HG03060 (cell line): ENCODE results near the gene CWC22.
"Not testable (repeated sequence)": the region's sequence is repeated elsewhere in the genome, so short reads cannot be mapped to it uniquely, and the experiment has no call there.

Experiments used
- ATAC-seq: cut with Tn5 transposase; IDR thresholded peaks from one replicate; pipeline ENCODE4 v1.9.1; 2021; ENCODE audit warnings: low read depth, moderate number of reproducible peaks; ENCODE audit not compliant: unreplicated experiment

Gene CWC22

DNA sequence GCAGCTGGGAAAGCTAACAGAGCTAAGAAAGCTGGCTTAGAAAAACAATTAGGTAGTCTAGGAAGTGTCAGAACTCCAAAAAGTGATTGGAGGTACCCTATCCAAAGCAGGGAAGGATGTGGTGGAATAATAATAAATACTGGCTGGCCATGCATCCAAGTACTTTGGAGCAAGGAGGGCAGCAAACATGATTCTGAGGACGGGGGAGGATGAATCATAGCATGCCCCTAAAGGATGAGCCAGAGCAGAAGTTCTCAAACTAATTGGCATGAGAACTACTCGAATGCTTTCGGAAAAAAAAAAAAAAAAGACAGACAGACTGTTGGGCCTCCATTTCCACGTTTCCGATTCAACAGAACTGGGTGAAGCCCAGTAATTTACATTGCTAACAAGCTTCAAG, 2.4 kb downstream of the CWC22 start:
- no peak for ATAC-seq

GRCh38 chr2:180003559-180003958, 3.5 kb downstream of the CWC22 start:
- ATAC-seq = no peak

DNA sequence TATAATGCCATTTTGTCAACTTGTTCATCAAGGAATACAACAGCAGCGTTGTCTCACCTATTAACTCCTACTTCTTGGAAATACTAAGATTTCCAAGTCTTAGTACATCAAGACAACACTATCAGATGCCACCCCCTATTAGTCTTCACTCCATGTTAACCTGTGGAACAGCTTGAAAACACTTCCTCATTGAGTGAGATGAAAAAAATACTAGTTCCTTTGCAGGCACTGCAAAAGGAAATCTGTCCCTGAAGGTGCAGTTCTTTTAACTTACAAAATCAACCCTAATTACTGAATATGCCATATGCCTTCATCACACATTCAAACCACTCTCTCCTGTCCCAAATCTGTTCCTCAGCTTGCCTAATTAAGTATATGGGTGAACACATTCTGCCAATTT, 4.0 kb downstream of the CWC22 start:
- no peak for ATAC-seq

GRCh38 chr2:180002198-180002770, 4.8 kb downstream of the CWC22 start:
- no peak for ATAC-seq

GRCh38 chr2:180001726-180002125, 5.4 kb downstream of the CWC22 start:
- ATAC-seq = no peak

DNA sequence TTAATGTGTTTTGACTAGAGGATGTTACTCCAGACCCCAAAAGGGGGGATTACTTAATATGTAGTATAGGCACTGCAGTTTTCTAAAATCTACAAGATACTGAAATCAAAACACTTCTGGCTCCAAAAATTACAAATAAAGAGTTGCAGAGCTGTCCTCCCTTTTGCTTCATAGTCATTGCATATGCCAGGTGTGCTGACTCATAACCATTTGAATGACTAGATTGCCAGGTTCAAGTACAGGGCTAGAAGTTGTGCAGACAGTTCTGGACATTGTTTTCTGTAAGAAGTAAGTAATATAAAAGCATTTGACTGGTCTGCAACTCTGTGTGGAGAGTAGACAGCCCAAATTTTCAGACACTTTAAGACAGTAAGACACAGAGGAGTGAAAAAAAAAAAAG, 6.7 kb downstream of the CWC22 start:
- no peak for ATAC-seq

DNA sequence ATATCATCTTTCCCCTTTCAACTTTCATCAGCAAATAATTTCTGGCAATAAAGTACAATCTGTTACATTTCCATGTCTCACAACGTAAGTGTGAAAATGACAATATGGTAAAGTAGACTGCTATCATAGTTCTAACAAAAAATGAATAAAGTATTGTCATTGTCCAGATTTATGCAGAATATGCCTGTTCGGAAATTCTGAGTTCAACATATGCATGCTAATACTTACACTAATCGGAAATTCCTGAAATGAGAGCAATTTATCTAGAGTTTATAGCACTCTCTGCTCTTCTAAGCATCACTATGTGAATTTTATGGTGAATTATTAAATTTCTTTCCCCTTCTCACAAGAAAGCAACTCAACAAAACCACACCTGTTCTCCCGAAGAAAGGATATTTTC, 8.1 kb downstream of the CWC22 start:
- no peak for ATAC-seq

GRCh38 chr2:179995741-179996515, 11.2 kb downstream of the CWC22 start:
- ATAC-seq = no peak

DNA sequence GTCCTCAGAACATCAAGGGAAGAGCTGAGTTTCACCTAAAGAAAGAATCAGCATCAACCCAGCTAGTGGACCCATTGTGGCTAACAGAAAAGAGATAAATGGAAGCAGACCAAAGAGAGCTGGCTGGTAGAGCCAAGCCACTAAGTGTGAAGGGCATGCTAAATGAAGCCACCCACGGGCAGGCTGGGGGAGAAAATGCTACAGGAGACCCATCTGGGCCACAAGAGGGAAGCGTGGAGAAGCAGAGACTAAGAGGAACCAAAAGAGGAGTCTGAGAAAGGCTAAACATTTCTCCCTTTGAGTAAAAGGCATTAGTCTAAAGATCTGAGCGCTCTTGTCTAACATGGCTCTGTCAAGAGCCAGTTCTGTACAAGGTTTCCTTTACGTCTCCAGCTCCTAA, 15.8 kb downstream of the CWC22 start:
- no peak for ATAC-seq

- ATAC-seq = no peak
Measured at GRCh38 chr2:179990676-179991317, 16.3 kb downstream of the CWC22 start.

DNA sequence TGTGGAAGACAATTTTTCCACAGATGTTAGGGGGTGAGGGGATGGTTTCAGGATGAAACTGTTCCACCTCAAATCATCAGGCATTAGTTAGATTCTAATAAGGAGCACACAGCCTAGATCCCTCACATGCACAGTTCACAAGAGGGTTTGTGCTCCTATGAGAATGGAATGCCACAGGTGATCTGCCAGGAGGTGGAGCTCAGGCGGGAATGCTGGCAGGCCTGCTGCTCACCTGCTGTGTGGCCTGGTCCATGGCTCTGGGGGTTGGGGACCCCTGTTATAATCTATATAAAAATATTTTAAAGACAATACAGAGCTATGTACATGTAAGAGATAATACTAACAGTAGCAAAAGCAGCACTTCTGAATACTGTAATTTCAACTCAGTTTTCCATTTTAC, 19.2 kb downstream of the CWC22 start:
- ATAC-seq = no peak

DNA sequence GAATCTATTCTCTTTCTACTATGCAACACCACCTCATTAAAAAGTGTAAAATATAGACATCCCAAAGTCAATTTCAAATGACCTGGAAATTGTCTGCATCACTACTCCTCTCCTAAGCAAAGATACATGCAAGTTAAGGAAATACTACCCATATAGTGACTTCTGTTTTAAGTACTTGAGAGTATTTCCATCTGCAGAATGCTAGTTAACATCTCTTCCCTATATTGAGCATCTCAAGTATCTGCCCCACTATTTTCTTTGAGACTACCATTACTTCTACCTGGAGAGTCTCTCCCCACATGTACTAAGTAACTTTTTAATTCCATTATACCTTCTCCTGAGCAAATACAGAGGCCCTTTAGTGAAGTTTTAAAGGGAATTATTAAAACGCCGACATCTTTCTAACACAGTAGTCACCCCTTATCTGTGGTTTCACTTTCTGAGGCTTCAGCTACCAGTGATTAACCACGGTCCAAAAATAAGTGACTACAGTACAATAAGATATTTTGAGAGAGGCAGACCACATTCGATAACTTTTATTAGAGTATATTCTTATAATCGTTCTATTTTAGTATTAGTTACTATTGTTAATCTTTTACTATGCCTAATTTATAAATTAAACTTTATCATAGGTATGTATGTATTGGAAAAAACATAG, 21.8 kb downstream of the CWC22 start:
- no peak for ATAC-seq

DNA sequence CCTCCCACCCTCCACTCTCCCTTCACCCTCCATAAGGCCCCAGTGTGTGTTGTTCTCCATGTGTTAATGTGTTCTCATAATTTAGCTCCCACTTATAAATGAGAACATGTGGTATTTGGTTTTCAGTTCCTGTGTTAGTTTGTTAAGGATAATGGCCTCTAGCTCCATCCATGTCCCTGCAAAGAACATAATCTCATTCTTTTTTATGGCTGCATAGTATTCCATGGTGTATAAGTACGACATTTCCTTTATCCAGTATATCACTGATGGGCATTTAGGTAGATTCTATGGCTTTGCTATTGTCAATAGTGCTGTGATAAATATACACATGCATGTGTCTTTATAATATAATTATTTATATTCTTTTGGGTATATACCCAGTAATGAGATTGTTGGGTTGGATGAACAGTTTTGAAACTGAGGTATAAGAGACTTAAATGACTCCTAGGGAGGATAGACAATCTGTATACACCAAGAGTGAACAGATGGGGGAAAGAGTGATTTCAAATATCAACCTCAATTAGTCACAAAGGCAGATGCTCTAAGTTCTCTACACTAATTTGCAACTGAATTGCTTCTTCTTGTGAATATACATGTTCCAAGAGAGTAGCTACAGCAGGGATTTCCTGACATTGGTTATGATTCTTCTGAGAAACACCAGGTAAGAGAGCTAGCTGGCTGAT, 23.7 kb downstream of the CWC22 start:
- no peak for ATAC-seq

GRCh38 chr2:179981085-179981484, 26.0 kb downstream of the CWC22 start:
- ATAC-seq = no peak

DNA sequence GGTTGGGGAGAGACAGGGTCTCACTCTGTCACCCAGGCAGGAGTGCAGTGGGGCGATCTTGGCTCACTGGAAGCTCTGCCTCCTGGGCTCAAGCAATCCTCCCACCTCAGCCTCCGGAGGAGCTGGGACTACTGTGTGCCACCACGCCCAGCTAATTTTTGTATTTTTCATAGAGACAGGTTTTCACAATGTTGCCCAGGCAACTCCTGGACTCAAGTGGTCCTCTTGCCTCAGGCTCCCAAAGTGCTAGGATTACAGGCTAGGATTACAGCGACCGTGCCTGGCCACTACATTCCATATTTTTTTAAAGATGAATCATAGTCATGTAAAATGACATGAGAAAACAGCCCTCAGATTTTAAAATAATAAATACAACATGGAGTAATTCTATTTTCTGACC, 32.3 kb downstream of the CWC22 start:
- no peak for ATAC-seq

GRCh38 chr2:179966778-179967394, 40.2 kb downstream of the CWC22 start:
- no peak for ATAC-seq

- no peak for ATAC-seq
Measured at GRCh38 chr2:179965291-179966258, 41.5 kb downstream of the CWC22 start.

DNA sequence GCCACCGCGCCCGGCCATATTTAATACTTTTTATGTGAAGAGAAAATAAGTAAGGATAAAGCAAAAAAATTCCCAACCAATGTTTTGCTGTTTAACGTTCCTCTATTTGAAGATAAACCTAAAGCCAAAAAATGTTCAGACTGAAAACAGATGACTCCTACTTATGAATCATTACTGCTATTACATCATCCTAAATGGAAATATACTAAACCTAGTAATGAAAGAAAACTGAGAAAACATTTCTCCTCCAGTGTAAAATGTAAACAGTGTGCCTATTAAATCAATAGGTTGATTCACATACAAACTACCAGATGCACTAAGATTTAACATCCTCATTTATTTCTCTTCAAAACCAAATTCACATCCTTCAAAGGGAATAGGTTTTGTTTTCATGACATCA, 43.5 kb downstream of the CWC22 start:
- no peak for ATAC-seq

- not testable (repeated sequence) for ATAC-seq
Measured at GRCh38 chr2:179958251-179958650, 48.8 kb downstream of the CWC22 start.
